GM23338 (cell line): ENCODE results near the gene MESD. TPM values are rescaled to one million over a fixed set of nuclear protein-coding genes. Genes with fewer than 3 reads are reported as not detected.

ENCODE experiments used
- microRNA-seq: library from miRNA; unstranded; fragments of <30 nt; microRNA quantifications from one replicate; pipeline ENCODE4, GENCODE V29; 2017
- polyA plus RNA-seq: library from polyadenylated mRNA; unstranded; fragments of >200 nt; fragmentation: Nextera tagmentation; extraction: Ambion mirVana; gene quantifications from 2 replicates; pipeline ENCODE4 v1.2.1, GENCODE V29; 2016
- small RNA-seq: library from RNA; depleted of rRNA; stranded (forward); fragments of <200 nt; gene quantifications from one replicate; pipeline ENCODE3, GENCODE V24; 2014; ENCODE audit warnings: low replicate concordance
- total RNA-seq: library from RNA; depleted of rRNA; stranded (reverse); fragments of >200 nt; shearing (Covaris generic); gene quantifications from 2 replicates; pipeline ENCODE4 v1.2.3, GENCODE V29; 2014; rRNA removed

Gene MESD
- total and polyA plus RNA-seq, 2 experiments from 2014 or later, result 25.6 to 52.7 TPM

Small RNA genes lying within 50 kb of the gene (microRNA-seq; reads per million reads assigned to microRNA genes)
- not detected for gene MIR4514

Small RNA genes lying within 50 kb of the gene (small RNA-seq; reads per million reads assigned to genes)
- not detected for gene MIR4514

Other genes with a start within 250 kb of the MESD start
- 2.1 and 4.1 TPM in 2 replicates for gene CEMIP, start 210.4 kb downstream of the MESD start, total RNA-seq
- 0.27 and 0.33 TPM in 2 replicates for gene CEMIP, start 210.4 kb downstream of the MESD start, polyA plus RNA-seq
- 20.6 and 27.3 TPM in 2 replicates for gene TLNRD1, start 11.1 kb upstream of the MESD start, total RNA-seq
- gene TLNRD1, start 11.1 kb upstream of the MESD start, polyA plus RNA-seq, result 6.7 and 8.0 TPM in 2 replicates
- not detected in 2 replicates for gene CFAP161, start 144.5 kb upstream of the MESD start, total RNA-seq
- 0.13 TPM in 1 of 2 replicates, not detected in the other for gene CFAP161, start 144.5 kb upstream of the MESD start, polyA plus RNA-seq
- gene IL16, start 207.1 kb upstream of the MESD start, total RNA-seq, result not detected in 2 replicates
- gene IL16, start 207.1 kb upstream of the MESD start, polyA plus RNA-seq, result 0.16 and 0.29 TPM in 2 replicates